Stimulated activated CD4-positive, alpha-beta T cell treated with anti-CD3 and anti-CD28 coated beads, Interleukin-4, amount 100 ng/mL, for 1 hour (primary cell): Measurements from ENCODE around the gene CRADD.
A peak's percentile ranks its signal among the peaks of the same experiment; 100 is the strongest.
"Not testable (repeated sequence)": the region's sequence is repeated elsewhere in the genome, so short reads cannot be mapped to it uniquely, and the experiment has no call there.

ENCODE experiments used
- DNase-seq: peaks from one replicate; pipeline ENCODE4 v3.0.0-alpha.2; 2020

Gene CRADD

DNA sequence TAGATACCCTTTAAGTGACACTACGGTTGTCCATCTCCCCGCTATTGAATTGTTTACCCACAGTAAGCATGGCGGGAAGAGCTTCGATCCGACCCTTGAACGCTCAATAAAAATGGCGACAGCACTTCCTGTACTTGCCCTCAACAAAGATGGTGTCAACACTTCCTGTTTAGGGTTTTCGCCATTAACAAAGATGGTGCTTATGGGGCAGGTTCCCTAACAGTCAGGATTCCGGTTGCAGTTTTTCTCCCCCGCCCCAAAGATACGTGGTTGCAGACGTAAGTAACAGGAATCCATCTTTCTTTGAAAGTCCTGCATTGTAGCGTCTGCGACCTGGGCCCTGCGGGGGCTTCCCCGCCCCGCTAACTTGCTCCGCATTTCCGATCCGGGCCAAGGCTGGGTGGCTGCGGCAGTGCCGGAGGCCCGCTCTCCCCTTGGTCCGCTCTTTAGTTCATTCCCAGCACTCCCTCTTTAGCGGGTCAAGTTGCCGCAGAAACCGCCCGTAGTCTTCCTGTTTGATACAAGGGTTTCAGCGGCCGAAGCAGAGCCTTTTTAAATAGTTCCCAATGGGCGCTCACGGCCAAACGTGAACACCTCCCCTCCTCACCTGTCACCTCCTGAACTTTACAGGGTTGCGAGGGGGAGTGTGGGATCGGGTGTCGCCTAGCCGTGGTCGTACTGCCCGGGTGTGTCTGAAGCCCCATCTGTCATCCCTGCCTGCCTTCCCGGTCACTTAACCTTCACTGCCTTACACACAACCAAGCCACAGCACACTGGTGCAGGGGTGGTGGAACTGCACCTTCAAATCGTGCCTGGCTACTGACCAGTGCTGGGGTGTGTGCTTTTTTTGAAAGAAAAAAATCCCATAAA is at the start of gene CRADD:
TSS of gene CRADD (plus strand) at position 181 of the 870 bp plus-strand sequence.
- peak; percentile 74 for DNase-seq

DNA sequence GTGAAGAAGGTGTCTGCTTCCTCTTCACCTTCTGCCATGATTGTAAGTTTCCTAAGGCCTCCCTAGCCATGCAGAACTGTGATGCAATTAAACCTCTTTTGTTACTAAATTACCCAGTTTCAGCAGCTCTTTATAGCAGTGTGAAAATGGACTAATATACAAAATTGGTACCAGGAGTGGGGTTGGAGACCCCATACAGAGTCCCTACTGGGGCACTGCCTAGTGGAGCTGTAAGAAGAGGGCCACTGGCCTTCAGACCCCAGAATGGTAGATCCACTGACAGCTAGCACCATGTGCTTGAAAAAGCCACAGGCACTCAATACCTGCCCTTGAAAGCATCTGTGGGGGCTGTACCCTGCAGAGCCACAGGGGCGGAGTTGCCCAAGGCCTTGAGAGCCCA is 44.8 kb upstream of the CRADD start:
- DNase-seq = no peak

DNA sequence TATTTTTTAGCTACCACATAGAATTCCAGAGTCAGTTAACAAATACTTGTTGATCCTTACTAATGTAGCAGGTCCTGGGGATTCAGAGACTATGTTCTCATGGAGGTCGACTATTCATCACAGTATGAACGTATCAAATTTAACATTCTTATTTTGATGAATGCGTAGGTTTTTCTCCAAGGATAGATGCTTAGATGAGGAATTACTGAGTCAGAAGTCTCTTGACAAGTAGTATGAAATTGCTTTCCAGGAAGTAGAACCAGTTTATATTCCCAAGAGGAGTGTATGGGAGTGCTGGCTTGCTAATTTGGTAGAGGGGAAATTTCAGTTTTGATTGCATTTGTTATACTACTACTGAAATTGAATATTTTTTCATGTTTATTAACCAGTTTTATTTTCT is 42.8 kb upstream of the CRADD start:
- no peak for DNase-seq

DNA sequence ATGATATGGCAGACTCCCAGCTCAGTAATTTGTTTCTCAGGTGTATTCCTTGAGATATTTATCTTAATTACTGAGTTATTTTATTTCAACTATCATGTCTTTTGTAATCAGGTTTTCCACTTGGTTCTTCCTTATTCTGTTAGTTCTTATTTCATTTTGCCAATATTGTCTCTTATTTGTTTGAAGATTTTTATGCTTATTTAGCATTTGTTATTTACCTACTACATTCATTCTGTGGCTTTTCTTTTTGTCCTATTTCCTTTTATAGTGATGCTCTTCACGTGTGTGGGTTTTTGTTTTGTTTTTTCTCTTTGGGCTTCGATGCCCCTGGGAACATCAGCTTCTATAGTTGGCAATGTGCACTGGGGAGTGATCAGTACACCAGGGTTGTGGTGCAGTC is 40.5 kb upstream of the CRADD start:
- no peak for DNase-seq

DNA sequence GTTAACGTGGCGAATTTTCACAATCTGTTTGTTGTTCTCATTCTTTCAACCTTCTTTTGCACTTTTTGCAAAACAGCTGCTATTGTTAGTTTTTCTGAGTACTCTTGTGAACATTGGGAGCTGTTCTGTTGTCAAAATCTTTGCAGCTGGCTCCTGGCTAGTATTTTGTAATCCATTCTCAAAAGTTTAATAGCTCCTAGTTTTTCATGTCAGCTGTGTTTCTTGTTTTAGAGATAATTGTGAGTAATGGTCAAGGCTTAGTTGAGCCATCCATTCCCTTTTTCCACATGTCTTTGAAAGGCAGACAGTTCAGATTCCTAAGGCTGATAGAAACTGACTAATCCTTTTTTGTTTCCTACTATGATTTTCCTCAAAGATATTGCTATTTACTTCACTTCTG is 39.1 kb upstream of the CRADD start:
- no peak for DNase-seq

DNA sequence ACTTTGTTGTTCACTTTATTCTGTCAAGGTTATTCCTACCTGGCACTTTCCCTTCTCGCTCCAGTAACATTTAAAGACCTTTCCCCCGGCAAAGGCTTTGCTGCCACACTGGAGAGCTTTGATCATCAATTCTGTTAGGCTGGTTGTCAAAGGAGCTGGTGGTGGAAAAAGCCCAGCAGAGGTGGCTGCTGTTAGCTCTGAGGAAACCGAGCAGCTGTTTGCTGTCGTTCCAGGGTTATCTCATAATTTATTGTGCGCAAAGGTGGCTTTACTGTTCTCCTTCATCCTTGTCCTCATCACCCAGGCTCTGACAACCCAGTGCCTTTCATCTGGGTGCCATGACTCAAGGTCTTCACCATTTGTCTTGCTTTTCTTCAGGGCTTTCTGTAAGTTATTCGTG is 38.2 kb upstream of the CRADD start:
- no peak for DNase-seq

DNA sequence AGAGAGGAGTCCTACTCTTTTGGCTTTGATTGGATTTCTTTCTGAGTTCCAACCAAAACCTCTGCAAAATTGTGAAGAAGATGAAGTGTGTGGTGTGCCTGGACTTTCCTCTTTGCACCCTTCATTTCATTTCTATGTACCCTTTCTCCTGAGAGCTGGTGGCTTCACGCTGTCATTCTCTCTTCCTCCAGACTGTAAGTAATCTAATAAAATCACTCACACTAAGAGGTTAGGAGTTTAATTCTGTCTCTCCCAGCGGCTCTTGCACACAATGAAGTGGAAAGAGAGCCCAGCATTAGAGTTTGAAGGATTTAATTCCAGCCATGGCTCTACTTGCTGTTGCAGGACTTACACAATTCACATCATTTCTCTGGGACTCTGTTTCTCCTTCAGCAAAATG is 37.8 kb upstream of the CRADD start:
- no peak for DNase-seq

DNA sequence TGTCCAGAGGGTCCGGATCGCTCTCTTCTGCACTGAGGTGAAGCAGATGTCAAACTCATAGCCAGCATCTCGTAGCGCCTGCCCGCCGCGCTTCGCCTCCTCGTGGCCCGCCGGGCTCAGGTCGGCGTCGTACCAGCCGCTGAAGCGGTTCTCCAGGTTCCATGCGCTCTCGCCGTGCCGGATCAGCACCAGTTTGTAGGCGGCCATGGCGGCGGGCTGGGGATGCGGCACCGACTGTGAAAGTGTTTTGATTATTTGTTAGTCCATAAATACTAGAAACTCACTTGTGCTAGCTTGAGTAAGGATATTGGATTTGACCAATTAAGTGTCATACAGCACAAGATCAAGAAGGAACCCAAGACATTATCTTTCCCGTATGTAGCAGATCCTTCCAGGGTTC is 35.8 kb upstream of the CRADD start:
- not testable (repeated sequence) for DNase-seq

DNA sequence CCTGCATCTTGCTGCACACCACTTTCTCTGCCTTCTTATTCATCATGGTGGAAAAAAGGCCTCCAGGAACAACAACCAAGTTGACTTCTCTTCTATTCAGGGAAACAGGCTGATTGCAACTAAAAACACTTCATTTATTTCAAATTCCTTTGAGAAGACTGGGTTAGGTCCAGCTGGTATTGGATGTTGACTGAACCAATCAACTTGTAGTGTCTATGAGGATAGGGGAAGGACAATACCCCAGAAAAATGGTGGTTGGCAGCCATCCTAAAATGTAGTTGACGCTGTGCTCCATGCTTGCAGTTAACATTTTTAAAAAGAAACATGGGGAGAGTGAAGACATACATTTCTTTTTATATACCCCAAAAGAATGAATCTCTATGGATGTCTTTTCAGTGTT is 34.4 kb upstream of the CRADD start:
- no peak for DNase-seq

DNA sequence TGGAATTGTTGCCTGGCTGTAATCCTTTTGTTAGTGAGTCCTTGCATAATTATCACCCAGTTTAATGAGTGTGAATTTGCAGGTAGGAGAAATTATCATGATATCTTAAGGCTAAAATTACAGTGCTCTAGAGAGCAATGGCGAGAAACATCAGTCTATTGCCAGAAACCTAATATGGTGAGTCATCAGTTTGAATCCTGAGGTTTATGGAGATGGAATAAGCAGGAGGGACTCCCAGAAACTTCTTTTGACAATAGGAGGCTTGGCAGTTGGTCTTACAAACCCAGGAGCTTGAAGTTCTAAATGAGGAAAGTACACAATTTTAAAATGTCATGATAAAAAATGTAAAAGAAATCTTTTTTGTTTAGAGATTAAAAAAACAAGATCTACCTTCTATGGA is 31.5 kb upstream of the CRADD start:
- DNase-seq = no peak

DNA sequence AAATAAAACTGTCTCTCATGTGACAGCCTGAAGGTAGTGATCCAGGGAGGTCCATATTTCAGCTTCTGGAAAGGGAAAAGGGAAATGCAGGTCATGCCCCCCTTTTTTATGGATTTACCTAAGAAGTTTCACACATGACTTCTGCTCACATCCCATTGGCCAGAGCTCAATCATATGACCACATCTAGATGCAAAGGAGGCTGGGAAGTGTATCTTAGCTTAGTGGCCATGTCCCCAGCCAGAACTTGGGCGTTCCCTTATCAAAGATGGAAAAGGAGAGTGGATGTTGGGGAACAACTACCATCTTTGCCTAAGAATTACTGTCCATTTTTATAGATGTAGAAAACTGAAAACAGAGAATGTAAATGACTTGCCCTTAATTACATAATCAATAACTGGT is 26.5 kb upstream of the CRADD start:
- no peak for DNase-seq

DNA sequence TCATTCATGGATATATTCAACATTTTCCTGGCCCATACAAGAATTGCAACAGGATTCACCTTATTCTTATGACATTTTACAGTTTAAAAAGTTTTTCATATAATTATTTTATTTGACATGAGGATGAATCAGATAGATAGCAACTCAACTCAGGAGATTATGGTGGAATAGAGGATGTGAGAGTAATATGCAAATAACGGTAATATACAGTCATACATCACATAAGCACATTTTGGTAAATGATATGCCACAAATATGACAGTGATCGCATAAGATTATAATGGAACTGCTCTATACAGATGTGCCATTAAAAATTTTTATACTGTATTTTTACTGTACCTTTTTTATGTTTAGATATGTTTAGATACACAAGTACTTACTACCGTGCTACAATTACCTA is 24.1 kb upstream of the CRADD start:
- DNase-seq = no peak

DNA sequence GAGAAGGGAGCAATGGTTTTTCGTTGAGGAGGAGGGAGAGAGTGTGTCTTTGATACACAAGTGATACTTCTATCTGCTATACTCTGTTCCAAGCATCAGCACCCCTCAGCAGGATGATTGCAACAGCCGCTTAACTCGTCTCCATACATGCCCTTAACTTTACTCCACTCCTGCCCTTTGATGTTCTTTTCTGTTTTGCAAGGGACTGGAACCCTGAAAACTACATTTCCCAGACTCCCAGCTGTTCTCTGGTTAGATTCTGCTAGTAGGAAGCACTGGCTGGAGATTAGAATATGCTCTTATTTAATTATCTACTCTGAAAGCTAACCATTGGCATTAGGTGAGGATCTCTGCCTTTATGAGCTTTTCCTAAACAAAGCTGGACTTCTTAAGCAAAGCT is 23.5 kb upstream of the CRADD start:
- no peak for DNase-seq

DNA sequence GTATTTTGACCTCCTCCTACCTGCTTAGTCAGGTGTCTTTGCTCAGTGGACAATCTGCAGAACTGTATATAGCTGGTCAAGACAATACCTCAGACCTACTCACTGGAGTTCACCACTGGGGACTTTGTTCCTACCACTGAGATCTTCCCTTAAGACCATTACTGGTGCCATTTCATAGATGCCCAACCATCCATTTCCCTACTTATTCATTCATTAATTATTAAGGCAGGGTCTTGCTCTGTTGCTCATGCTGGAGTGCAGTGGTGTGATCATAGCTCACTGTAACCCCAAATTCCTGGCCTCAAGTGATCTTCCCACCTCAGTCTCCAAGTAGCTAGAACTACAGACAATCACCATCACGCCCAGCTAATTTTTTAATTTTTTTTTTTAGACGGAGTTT is 22.8 kb upstream of the CRADD start:
- no peak for DNase-seq

DNA sequence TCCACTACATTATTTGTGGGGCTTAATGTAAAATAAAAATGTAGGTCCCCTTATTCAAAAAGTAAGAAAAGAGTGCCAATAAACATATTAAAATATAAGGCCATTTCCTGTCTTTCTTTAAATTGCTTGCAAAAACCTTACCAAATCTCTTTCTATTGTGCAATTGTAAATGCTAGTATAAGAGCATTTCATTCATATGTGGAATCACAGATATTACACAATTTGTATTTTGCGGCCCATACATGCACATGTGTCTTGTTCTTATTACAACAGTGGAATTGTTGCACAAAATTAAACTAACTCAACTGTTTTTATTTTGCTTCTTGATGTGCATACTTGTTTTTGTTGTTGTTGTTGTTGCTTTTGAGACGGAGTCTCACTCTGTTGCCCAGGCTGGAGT is 20.1 kb upstream of the CRADD start:
- no peak for DNase-seq

DNA sequence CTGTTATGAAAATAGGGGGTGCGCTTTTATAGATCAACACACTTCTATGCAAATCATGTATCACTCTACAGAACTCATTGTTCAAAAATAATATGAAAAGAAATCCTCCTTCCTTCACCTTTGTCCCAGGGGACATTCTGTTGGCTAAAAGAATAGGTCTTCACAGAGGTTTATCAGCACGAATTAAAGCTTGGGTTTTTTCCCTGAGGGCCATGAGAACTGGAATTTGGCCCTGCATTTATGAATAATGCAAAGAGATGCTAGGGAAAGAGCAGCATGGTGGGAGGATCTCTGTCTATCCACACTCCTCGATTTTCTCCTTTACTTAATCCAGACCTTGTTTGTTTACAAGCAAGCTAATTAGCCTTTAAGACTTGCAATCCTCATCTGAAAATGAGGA is 16.2 kb upstream of the CRADD start:
- no peak for DNase-seq

DNA sequence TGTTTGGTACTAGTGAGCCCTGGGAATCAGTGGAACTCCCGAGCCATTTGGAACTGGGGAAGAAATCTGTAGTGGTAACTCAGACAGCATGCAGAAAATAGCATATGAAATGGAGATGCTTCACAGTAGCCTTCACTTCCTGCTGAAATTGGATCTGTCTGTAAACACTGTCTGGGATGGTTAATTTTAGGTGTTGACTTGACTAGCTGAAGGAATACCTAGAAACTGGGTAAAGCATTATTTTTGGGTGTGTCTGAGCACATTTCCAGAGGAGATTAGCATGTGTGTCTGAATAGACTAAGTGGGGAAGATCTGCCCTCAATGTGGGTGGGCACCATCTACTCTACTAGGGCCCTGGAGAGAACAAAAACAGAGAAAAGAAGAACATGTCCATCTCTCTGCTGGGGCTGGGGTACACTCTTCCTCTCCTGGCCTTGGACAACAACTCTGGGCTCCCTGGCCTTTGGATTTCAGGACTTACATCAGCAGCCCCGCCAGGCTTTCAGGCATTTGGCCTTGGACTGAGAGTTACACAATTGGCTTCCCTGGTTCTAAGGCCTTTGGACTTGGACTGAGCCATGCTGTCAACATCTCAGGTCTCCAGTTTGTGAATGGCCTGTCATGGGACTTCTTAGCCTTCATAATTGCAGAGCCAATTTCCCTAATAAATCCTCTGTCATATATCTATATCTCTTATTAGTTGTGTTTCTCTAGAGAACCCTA is 14.0 kb upstream of the CRADD start:
- DNase-seq = no peak

DNA sequence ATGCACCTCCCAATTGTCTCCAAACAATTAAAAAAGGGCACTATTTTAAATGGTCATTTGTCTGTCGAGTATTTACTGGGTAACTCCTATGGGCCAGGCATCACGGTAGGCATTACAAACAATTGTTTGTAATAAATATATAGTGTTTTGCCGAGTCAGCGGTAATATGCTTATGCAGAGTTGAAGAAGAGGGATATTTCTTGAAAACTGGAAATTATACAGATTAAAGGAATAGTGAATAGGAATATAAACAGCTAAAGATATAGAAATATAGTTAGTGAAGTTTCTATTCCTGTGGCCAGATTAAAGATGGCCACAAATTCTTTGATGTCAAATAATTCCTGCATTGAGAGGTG is 13.5 kb upstream of the CRADD start:
- no peak for DNase-seq

DNA sequence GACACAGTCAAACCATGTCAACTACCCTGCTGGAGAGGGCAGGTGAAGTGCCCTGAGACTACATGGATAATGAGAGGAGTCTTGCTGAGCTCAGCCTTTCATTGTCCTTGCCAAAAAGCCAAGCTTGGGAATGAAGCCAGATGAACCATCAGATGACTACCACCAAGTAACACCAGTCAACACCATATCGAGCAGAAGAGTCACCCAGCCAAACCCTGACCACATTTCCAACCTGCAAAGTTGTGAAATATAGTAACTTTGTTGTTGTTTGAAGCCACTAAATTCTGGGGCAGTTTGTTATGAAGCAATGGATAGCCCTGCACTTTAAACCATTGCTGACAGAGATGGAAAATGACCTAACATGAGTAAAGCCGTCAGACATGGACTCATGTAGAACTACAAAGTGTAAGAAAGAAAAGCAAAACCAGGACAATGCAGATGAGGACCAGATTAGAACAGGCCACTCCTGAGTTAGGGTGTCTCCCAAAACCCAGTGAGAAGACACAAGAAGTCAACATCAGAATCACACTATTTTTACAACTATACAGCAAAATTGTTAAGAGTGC is 12.5 kb upstream of the CRADD start:
- no peak for DNase-seq

DNA sequence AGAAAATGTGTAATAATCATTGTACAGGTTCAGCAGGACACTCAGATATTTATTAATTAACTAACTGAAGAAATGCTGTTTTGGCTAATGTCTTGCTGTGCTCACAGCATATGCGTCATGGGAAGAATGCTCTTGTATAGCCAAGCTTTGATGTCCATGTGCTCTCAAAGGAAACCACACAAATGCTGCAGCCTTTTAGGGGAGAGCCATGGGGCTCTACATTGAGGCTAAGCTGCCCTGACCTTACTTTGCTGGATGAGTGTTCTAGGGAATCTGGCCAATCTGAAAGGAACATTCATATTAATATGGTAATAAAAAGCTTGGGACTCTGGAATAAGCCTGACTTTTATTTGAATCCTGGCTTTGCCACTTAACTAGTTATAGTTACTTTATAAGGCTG is 9.5 kb upstream of the CRADD start:
- no peak for DNase-seq

DNA sequence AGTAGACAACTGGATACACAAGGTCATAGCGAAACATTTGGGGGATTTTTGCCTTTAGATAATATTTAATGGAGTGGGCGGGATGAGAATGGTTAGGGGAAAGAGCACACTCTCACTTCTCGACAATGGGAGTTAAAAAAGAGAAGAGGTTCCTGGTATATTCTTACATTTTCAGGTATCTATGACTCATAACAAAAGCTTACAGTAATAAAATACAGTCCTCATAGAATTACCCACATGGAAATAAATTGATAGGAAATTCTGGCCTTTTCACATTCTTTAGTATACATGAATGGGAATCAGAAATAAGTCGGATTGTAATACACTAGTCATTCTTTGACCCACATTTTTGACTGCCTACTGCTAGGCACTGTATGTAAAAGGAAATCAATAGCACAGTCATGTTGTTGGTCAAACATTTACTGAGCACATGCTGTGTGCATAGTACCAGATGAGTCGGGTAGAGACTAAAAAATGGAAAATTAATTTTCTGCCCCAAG is 8.2 kb upstream of the CRADD start:
- no peak for DNase-seq

DNA sequence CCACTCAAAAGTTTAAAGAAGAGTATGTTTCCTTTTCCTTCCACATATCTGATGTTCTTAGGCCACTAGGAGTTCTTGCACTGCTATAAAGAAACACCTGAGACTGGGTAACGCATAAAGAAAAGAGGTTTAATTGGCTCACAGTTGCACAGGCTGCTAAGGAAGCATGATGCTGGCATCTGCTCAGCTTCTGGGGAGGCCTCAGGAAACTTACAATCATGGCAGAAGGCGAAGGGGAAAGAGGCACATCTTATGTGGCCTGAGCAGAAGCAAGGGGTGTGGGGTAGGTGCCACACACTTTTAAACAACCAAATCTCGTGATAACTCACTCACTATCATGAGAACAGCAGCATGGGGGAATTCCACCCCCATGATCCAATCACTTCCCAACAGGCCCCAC is 7.7 kb upstream of the CRADD start:
- DNase-seq = no peak

DNA sequence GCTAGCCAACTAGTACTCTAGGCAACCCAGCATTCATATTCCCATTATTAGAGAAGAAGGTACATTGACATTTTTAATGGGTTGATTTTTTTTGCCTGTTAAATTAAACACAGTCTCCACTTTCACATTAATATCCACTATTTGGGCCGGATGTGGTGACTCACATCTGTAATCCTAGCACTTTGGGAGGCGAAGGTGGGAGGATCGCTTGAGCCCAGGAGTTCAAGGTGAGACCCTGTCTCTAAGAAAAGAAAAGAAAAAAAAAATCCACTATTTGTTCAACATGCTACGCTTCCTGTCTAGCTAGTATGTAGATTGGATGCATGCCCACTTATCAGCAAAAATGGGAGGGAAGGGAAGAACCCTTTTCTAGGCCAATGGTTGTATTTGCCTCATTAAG is 7.1 kb upstream of the CRADD start:
- DNase-seq = no peak

DNA sequence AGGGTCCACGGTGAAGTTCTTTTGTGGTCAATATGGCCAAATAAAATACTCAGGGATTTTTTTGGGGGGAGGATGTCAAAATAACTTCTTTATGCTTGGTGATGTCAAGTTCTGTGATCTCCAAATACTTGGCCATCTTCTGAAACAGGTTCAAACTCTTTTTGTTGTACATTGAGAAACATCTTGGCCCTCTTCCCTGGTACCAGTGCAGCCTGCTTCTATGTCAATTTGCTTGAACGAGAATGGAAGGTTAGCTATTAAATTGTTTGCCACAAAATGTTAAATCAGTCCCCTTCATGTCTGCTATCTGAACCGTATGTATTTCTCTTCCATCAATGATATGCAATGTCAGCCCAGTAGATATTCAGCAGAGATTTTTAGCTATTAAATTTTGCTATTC is 6.1 kb upstream of the CRADD start:
- DNase-seq = no peak
